ENCODE results near the gene ZEB1. TPM values are rescaled to one million over a fixed set of nuclear protein-coding genes. Genes with fewer than 3 reads are reported as not detected.

Gene ZEB1
- total RNA-seq, 5 donors from 2014 or later (not counting 1 experiment from before 2014, with no cell fraction given), result 39.9 to 125 (median 48.4) TPM

GRCh38 chr10:31515116-31515515 is 196.1 kb downstream of the ZEB1 start:
- peaks cover 27% of the 10 kb centered on the region for H3K36me3 Mint-ChIP-seq
- H3K27ac Mint-ChIP-seq, result no peak overlapping the region
- no peak overlapping the region for H3K27ac ChIP-seq (ENCODE audit: low read length)
- ATAC-seq (replicated peaks in 1 of 4) (no peak), DNase-seq (no peak)
- ChIA-PET POLR2A (no interaction called here), CTCF (interaction anchor here in 1 of 2 donors (1.5 kb wide), 1 partner anchor 24 kb away, joined by 3 read pairs; no protein-coding TSS in a partner anchor)
- H3K27me3 ChIP-seq (replicated peaks in 1 of 2; ENCODE audit: control insufficient read depth in 2 of 2, extremely low read depth in 1 of 2, insufficient read depth in 2 of 2, low read length in 1 of 2), result no peaks in the 10 kb centered on the region
- no peaks in the 10 kb centered on the region for H3K9me3 ChIP-seq
- no peaks in the 10 kb centered on the region for H3K4me1 Mint-ChIP-seq
- no peaks in the 10 kb centered on the region for H3K4me1 ChIP-seq (ENCODE audit: control insufficient read depth in 1 of 2, extremely low read depth in 1 of 2, insufficient read depth in 2 of 2, low read length in 2 of 2)
- H3K36me3 ChIP-seq (ENCODE audit: control insufficient read depth in 2 of 2, extremely low read depth in 1 of 2, insufficient read depth in 1 of 2, low read length in 1 of 2), result peaks cover 5 to 46% of the 10 kb centered on the region in 2 donors
- H3K27me3 Mint-ChIP-seq, result no peaks in the 10 kb centered on the region
- no CpG with 5 or more reads among the region's 2 CpGs for WGBS (ENCODE audit: insufficient coverage)
- no peak overlapping the region for H3K4me3 Mint-ChIP-seq
- no peak overlapping the region for H3K4me3 ChIP-seq (ENCODE audit: control insufficient read depth in 1 of 2, extremely low read depth in 1 of 2, low read length in 1 of 2)
- H3K9me3 Mint-ChIP-seq, result no peaks in the 10 kb centered on the region

GRCh38 chr10:31515819-31516402 is 196.9 kb downstream of the ZEB1 start:
- CTCF ChIA-PET, result interaction anchor here (0.6 to 1.5 kb wide), 3 partner anchors 11 to 122 kb away, joined by 3 to 4 read pairs (median 3); no protein-coding TSS in a partner anchor
- H3K4me3 ChIP-seq (ENCODE audit: control insufficient read depth in 1 of 2, extremely low read depth in 1 of 2, low read length in 1 of 2), result no peak overlapping the region
- peaks cover 5 to 46% of the 10 kb centered on the region in 2 donors for H3K36me3 ChIP-seq (ENCODE audit: control insufficient read depth in 2 of 2, extremely low read depth in 1 of 2, insufficient read depth in 1 of 2, low read length in 1 of 2)

GRCh38 chr10:31520986-31521831 is 202.2 kb downstream of the ZEB1 start:
- ATAC-seq (replicated peaks in 1 of 4) (no peak), DNase-seq (no peak)
- Mint-ChIP-seq H3K27me3 (no peaks in the 10 kb centered on the region), H3K4me3 (no peak overlapping the region), H3K27ac (no peak overlapping the region), H3K4me1 (no peaks in the 10 kb centered on the region), H3K9me3 (no peaks in the 10 kb centered on the region), H3K36me3 (peaks cover 54% of the 10 kb centered on the region)
- H3K36me3 ChIP-seq (ENCODE audit: control insufficient read depth in 2 of 2, extremely low read depth in 1 of 2, insufficient read depth in 1 of 2, low read length in 1 of 2), result peaks cover 0 to 60% of the 10 kb centered on the region in 2 donors
- ChIA-PET POLR2A (no interaction called here), CTCF (no interaction called here)
- H3K27me3 ChIP-seq (replicated peaks in 1 of 2; ENCODE audit: control insufficient read depth in 2 of 2, extremely low read depth in 1 of 2, insufficient read depth in 2 of 2, low read length in 1 of 2), result no peaks in the 10 kb centered on the region
- no peak overlapping the region for H3K4me3 ChIP-seq (ENCODE audit: control insufficient read depth in 1 of 2, extremely low read depth in 1 of 2, low read length in 1 of 2)
- no peaks in the 10 kb centered on the region for H3K9me3 ChIP-seq
- WGBS (ENCODE audit: insufficient coverage), result 96% methylated on average over 4 of the region's 4 CpGs
- H3K27ac ChIP-seq (ENCODE audit: low read length), result no peak overlapping the region
- H3K4me1 ChIP-seq (ENCODE audit: control insufficient read depth in 1 of 2, extremely low read depth in 1 of 2, insufficient read depth in 2 of 2, low read length in 2 of 2), result no peaks in the 10 kb centered on the region

More at GRCh38 chr10:31515819-31516402, 196.9 kb downstream of the ZEB1 start:
- no peaks in the 10 kb centered on the region for H3K4me1 ChIP-seq (ENCODE audit: control insufficient read depth in 1 of 2, extremely low read depth in 1 of 2, insufficient read depth in 2 of 2, low read length in 2 of 2)
- H3K9me3 ChIP-seq, result no peaks in the 10 kb centered on the region
- H3K9me3 Mint-ChIP-seq, result no peaks in the 10 kb centered on the region
- DNase-seq (no peak), ATAC-seq (replicated peaks in 1 of 4) (no peak)
- peaks cover 30% of the 10 kb centered on the region for H3K36me3 Mint-ChIP-seq
- H3K4me3 Mint-ChIP-seq, result no peak overlapping the region
- no peak overlapping the region for H3K27ac Mint-ChIP-seq
- H3K4me1 Mint-ChIP-seq, result no peaks in the 10 kb centered on the region
- H3K27ac ChIP-seq (ENCODE audit: low read length), result no peak overlapping the region
- H3K27me3 Mint-ChIP-seq, result no peaks in the 10 kb centered on the region
- POLR2A ChIA-PET, result no interaction called here
- H3K27me3 ChIP-seq (replicated peaks in 1 of 2; ENCODE audit: control insufficient read depth in 2 of 2, extremely low read depth in 1 of 2, insufficient read depth in 2 of 2, low read length in 1 of 2), result no peaks in the 10 kb centered on the region

- H3K9me3 ChIP-seq, result no peaks in the 10 kb centered on the region
- H3K4me3 ChIP-seq (ENCODE audit: control insufficient read depth in 1 of 2, extremely low read depth in 1 of 2, low read length in 1 of 2), result no peak overlapping the region
- DNase-seq (no peak), ATAC-seq (replicated peaks in 1 of 4) (no peak)
- H3K9me3 Mint-ChIP-seq, result no peaks in the 10 kb centered on the region
- H3K36me3 Mint-ChIP-seq, result peaks cover 64% of the 10 kb centered on the region
- ChIA-PET CTCF (interaction anchor here in 1 of 2 donors (0.5 kb wide), 1 partner anchor 884 kb away, joined by 3 read pairs; no protein-coding TSS in a partner anchor), POLR2A (no interaction called here)
- no CpG with 5 or more reads among the region's 4 CpGs for WGBS (ENCODE audit: insufficient coverage)
- H3K27me3 ChIP-seq (replicated peaks in 1 of 2; ENCODE audit: control insufficient read depth in 2 of 2, extremely low read depth in 1 of 2, insufficient read depth in 2 of 2, low read length in 1 of 2), result no peaks in the 10 kb centered on the region
- H3K27ac ChIP-seq (ENCODE audit: low read length), result no peak overlapping the region
- no peaks in the 10 kb centered on the region for H3K4me1 Mint-ChIP-seq
- H3K27ac Mint-ChIP-seq, result no peak overlapping the region
- H3K4me1 ChIP-seq (ENCODE audit: control insufficient read depth in 1 of 2, extremely low read depth in 1 of 2, insufficient read depth in 2 of 2, low read length in 2 of 2), result no peaks in the 10 kb centered on the region
- no peak overlapping the region for H3K4me3 Mint-ChIP-seq
- no peaks in the 10 kb centered on the region for H3K27me3 Mint-ChIP-seq
- peaks cover 0 to 63% of the 10 kb centered on the region in 2 donors for H3K36me3 ChIP-seq (ENCODE audit: control insufficient read depth in 2 of 2, extremely low read depth in 1 of 2, insufficient read depth in 1 of 2, low read length in 1 of 2)
Observed at GRCh38 chr10:31522820-31523219, 203.8 kb downstream of the ZEB1 start.

- Mint-ChIP-seq H3K9me3 (no peaks in the 10 kb centered on the region), H3K36me3 (peaks cover 68% of the 10 kb centered on the region), H3K4me1 (no peaks in the 10 kb centered on the region), H3K4me3 (no peak overlapping the region), H3K27me3 (no peaks in the 10 kb centered on the region), H3K27ac (no peak overlapping the region)
- WGBS (ENCODE audit: insufficient coverage), result 100% methylated on average over 1 of the region's 4 CpGs
- no peaks in the 10 kb centered on the region for H3K27me3 ChIP-seq (replicated peaks in 1 of 2; ENCODE audit: control insufficient read depth in 2 of 2, extremely low read depth in 1 of 2, insufficient read depth in 2 of 2, low read length in 1 of 2)
- no peak overlapping the region for H3K27ac ChIP-seq (ENCODE audit: low read length)
- ChIA-PET CTCF (no interaction called here), POLR2A (interaction anchor here in 1 of 2 donors (0.6 kb wide), 1 partner anchor 31 kb away, joined by 3 read pairs; no protein-coding TSS in a partner anchor)
- no peak for ATAC-seq (replicated peaks in 1 of 4)
- H3K36me3 ChIP-seq (ENCODE audit: control insufficient read depth in 2 of 2, extremely low read depth in 1 of 2, insufficient read depth in 1 of 2, low read length in 1 of 2), result peaks cover 0 to 60% of the 10 kb centered on the region in 2 donors
- no peaks in the 10 kb centered on the region for H3K9me3 ChIP-seq
- DNase-seq, result no peak
- H3K4me1 ChIP-seq (ENCODE audit: control insufficient read depth in 1 of 2, extremely low read depth in 1 of 2, insufficient read depth in 2 of 2, low read length in 2 of 2), result no peaks in the 10 kb centered on the region
- no peak overlapping the region for H3K4me3 ChIP-seq (ENCODE audit: control insufficient read depth in 1 of 2, extremely low read depth in 1 of 2, low read length in 1 of 2)
Observed at GRCh38 chr10:31524460-31524859, 205.4 kb downstream of the ZEB1 start.

GRCh38 chr10:31526178-31526577 is 207.2 kb downstream of the ZEB1 start:
- Mint-ChIP-seq H3K4me3 (no peak overlapping the region), H3K36me3 (peaks cover 52% of the 10 kb centered on the region), H3K4me1 (no peaks in the 10 kb centered on the region), H3K27ac (no peak overlapping the region), H3K9me3 (no peaks in the 10 kb centered on the region), H3K27me3 (no peaks in the 10 kb centered on the region)
- CTCF ChIA-PET, result no interaction called here
- Histone ChIP-seq H3K9me3 (no peaks in the 10 kb centered on the region), H3K4me3 (ENCODE audit: control insufficient read depth in 1 of 2, extremely low read depth in 1 of 2, low read length in 1 of 2) (no peak overlapping the region), H3K4me1 (ENCODE audit: control insufficient read depth in 1 of 2, extremely low read depth in 1 of 2, insufficient read depth in 2 of 2, low read length in 2 of 2) (no peaks in the 10 kb centered on the region), H3K27me3 (replicated peaks in 1 of 2; ENCODE audit: control insufficient read depth in 2 of 2, extremely low read depth in 1 of 2, insufficient read depth in 2 of 2, low read length in 1 of 2) (no peaks in the 10 kb centered on the region), H3K27ac (ENCODE audit: low read length) (no peak overlapping the region), H3K36me3 (ENCODE audit: control insufficient read depth in 2 of 2, extremely low read depth in 1 of 2, insufficient read depth in 1 of 2, low read length in 1 of 2) (peaks cover 0 to 45% of the 10 kb centered on the region in 2 donors)
- 100% methylated on average over 1 of the region's 4 CpGs for WGBS (ENCODE audit: insufficient coverage)
- ATAC-seq (replicated peaks in 1 of 4) (no peak), DNase-seq (no peak)
- POLR2A ChIA-PET, result no interaction called here

Data from T-cell (primary cell).